ENCODE data around the gene RFK. TPM values are rescaled to one million over a fixed set of nuclear protein-coding genes. Genes with fewer than 3 reads are reported as not detected.
A peak's percentile ranks its signal among the peaks of the same experiment; 100 is the strongest.

RFK gene
- total RNA-seq, 1 donor from 2014 or later: 16.3 TPM

GRCh38 chr9:76433836-76434235 lies 39.6 kb upstream of the RFK start:
- Mint-ChIP-seq H3K27me3 (ENCODE audit: low read depth) (no peaks in the 10 kb centered on the region), H3K4me3 (no peak overlapping the region), H3K4me1 (peaks cover 16% of the 10 kb centered on the region), H3K27ac (ENCODE audit: unreplicated experiment) (no peak overlapping the region), H3K9me3 (peaks cover 4% of the 10 kb centered on the region), H3K36me3 (ENCODE audit: low read depth) (no peaks in the 10 kb centered on the region)
- no peak for DNase-seq (ENCODE audit: low read depth, low spot score)
- TF ChIP-seq CTCF (conservative IDR thresholded peaks at IDR 0.05): no peak

- no peak for DNase-seq (ENCODE audit: low read depth, low spot score)
- Mint-ChIP-seq H3K27me3 (ENCODE audit: low read depth) (no peaks in the 10 kb centered on the region), H3K4me1 (peaks cover 16% of the 10 kb centered on the region), H3K36me3 (ENCODE audit: low read depth) (no peaks in the 10 kb centered on the region), H3K27ac (ENCODE audit: unreplicated experiment) (no peak overlapping the region), H3K4me3 (no peak overlapping the region), H3K9me3 (peaks cover 4% of the 10 kb centered on the region)
- TF ChIP-seq CTCF (conservative IDR thresholded peaks at IDR 0.05): no peak
These were observed 39.2 kb upstream of the RFK start for GRCh38 chr9:76433406-76433805.

GRCh38 chr9:76431601-76432000 lies 37.4 kb upstream of the RFK start:
- peaks cover 16% of the 10 kb centered on the region for H3K4me1 Mint-ChIP-seq
- no peak for DNase-seq (ENCODE audit: low read depth, low spot score)
- no peak overlapping the region for H3K4me3 Mint-ChIP-seq
- no peak overlapping the region for H3K27ac Mint-ChIP-seq (ENCODE audit: unreplicated experiment)
- no peaks in the 10 kb centered on the region for H3K27me3 Mint-ChIP-seq (ENCODE audit: low read depth)
- no peaks in the 10 kb centered on the region for H3K36me3 Mint-ChIP-seq (ENCODE audit: low read depth)
- H3K9me3 Mint-ChIP-seq: peaks cover 4% of the 10 kb centered on the region
- TF ChIP-seq CTCF (conservative IDR thresholded peaks at IDR 0.05): no peak

GRCh38 chr9:76426807-76427419 lies 32.7 kb upstream of the RFK start:
- DNase-seq (ENCODE audit: low read depth, low spot score): no peak
- Mint-ChIP-seq H3K9me3 (no peaks in the 10 kb centered on the region), H3K4me1 (no peaks in the 10 kb centered on the region), H3K27ac (ENCODE audit: unreplicated experiment) (no peak overlapping the region), H3K36me3 (ENCODE audit: low read depth) (no peaks in the 10 kb centered on the region), H3K27me3 (ENCODE audit: low read depth) (no peaks in the 10 kb centered on the region), H3K4me3 (no peak overlapping the region)
- TF ChIP-seq CTCF (conservative IDR thresholded peaks at IDR 0.05): no peak

GRCh38 chr9:76425677-76426453 lies 31.6 kb upstream of the RFK start:
- Mint-ChIP-seq H3K9me3 (no peaks in the 10 kb centered on the region), H3K4me3 (no peak overlapping the region), H3K27ac (ENCODE audit: unreplicated experiment) (peak overlapping the region; percentile 7), H3K27me3 (ENCODE audit: low read depth) (no peaks in the 10 kb centered on the region), H3K36me3 (ENCODE audit: low read depth) (no peaks in the 10 kb centered on the region), H3K4me1 (no peaks in the 10 kb centered on the region)
- no peak for TF ChIP-seq CTCF (conservative IDR thresholded peaks at IDR 0.05)
- DNase-seq (ENCODE audit: low read depth, low spot score): no peak
